Adipocyte (in vitro differentiated cells): Measurements from ENCODE around the gene FHOD3.
A peak's percentile ranks its signal among the peaks of the same experiment; 100 is the strongest.

Experiments used
- DNase-seq: peaks from one replicate; pipeline ENCODE4 v3.0.0-alpha.2; 2015; ENCODE audit warnings: low read depth
- H3K27me3 ChIP-seq: replicated peaks from 2 replicates; pipeline ENCODE4 v1.7.0; 2013; ENCODE audit warnings: mild to moderate bottlenecking, low read length, moderate library complexity; ENCODE audit not compliant: control insufficient read depth, insufficient read depth
- H3K36me3 ChIP-seq: 2 replicates; pipeline ENCODE4 v1.7.0; 2013; ENCODE audit warnings: low read length, mild to moderate bottlenecking, moderate library complexity; ENCODE audit not compliant: control insufficient read depth, insufficient read depth, severe bottlenecking
- H3K4me1 ChIP-seq: 2 replicates; pipeline ENCODE4 v1.7.0; 2013; ENCODE audit warnings: mild to moderate bottlenecking, low read length, moderate library complexity; ENCODE audit not compliant: control insufficient read depth, insufficient read depth
- H3K4me3 ChIP-seq: 2 replicates; pipeline ENCODE4 v1.7.0; 2013; ENCODE audit warnings: mild to moderate bottlenecking, low read length, moderate library complexity
- H3K9ac ChIP-seq: 2 replicates; pipeline ENCODE4 v1.7.0; 2013; ENCODE audit warnings: mild to moderate bottlenecking, low read length, moderate library complexity
- H3K9me3 ChIP-seq: 2 replicates; pipeline ENCODE4 v1.7.0; 2013; ENCODE audit warnings: mild to moderate bottlenecking, low read length, moderate library complexity; ENCODE audit not compliant: control insufficient read depth

Gene FHOD3

DNA sequence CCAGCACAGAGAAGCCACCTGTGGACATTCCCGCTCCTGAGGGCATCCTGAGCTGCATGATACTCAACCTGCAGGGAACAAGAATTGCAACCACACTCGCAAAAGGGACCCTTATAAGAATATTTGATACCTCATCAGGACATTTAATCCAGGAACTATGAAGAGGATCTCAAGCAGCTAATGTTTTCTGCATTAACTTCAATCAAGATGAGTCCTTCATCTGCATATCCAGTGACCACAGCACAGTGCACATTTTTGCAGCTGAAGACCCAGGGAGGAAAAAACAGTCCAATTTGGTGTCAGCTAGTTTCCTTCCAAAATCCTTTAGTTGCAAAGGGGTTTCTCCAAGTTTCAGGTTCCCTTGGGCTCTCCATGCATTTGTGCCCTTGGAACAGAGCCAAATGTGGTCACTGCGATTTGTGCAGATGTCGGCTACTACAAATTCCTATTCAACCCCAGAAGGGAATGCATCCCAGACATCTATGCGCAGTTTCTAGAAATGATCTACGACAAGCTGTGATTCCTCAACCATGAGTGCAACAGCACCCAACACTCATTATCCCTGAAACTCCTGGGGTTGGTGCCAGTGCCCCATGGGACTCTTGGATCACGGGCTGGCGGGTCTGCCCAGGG is 23.3 kb upstream of the FHOD3 start:
- no peaks in the 10 kb centered on the region for H3K9me3 ChIP-seq
- peaks cover 9% of the 10 kb centered on the region for H3K36me3 ChIP-seq
- no peak for DNase-seq
- H3K9ac ChIP-seq: no peak overlapping the region
- H3K4me3 ChIP-seq: no peak overlapping the region
- H3K27me3 ChIP-seq: no peaks in the 10 kb centered on the region
- H3K4me1 ChIP-seq: no peaks in the 10 kb centered on the region

DNA sequence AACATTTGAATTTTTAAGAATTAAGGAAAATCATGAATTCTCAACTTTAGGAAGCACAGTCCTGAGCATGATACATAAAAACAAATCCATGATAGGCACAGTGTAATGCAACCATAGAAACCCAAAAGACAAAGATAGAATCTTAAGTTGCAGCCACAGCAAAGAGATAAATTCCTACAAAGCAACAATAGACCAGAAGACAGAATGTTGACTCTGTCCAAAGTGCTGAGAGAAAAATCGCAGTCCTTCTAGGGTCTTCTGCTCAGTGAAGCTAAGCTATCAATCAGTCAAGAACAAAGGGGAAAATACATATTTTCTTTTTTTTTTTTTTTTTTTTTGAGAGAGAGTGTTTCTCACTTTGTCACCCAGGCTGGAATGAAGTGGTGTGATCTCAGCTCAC is 22.0 kb upstream of the FHOD3 start:
- no peak overlapping the region for H3K9ac ChIP-seq
- no peak overlapping the region for H3K4me3 ChIP-seq
- no peaks in the 10 kb centered on the region for H3K36me3 ChIP-seq
- no peak for DNase-seq
- H3K27me3 ChIP-seq: no peaks in the 10 kb centered on the region
- no peaks in the 10 kb centered on the region for H3K9me3 ChIP-seq
- H3K4me1 ChIP-seq: no peaks in the 10 kb centered on the region

GRCh38 chr18:36279001-36279400 is 18.5 kb upstream of the FHOD3 start:
- Histone ChIP-seq H3K27me3 (no peaks in the 10 kb centered on the region), H3K9me3 (no peaks in the 10 kb centered on the region), H3K9ac (no peak overlapping the region), H3K4me3 (no peak overlapping the region), H3K4me1 (no peaks in the 10 kb centered on the region), H3K36me3 (no peaks in the 10 kb centered on the region)
- DNase-seq: no peak

- no peaks in the 10 kb centered on the region for H3K27me3 ChIP-seq
- no peak for DNase-seq
Observed at GRCh38 chr18:36281936-36282335, 15.6 kb upstream of the FHOD3 start.

GRCh38 chr18:36283448-36283847 is 14.1 kb upstream of the FHOD3 start:
- Histone ChIP-seq H3K36me3 (no peaks in the 10 kb centered on the region), H3K4me3 (no peak overlapping the region), H3K27me3 (no peaks in the 10 kb centered on the region), H3K9ac (no peak overlapping the region), H3K4me1 (no peaks in the 10 kb centered on the region), H3K9me3 (peaks cover 2% of the 10 kb centered on the region)
- no peak for DNase-seq

More at GRCh38 chr18:36281936-36282335, 15.6 kb upstream of the FHOD3 start:
- Histone ChIP-seq H3K36me3 (no peaks in the 10 kb centered on the region), H3K4me1 (no peaks in the 10 kb centered on the region), H3K9ac (no peak overlapping the region), H3K9me3 (no peaks in the 10 kb centered on the region), H3K4me3 (no peak overlapping the region)

GRCh38 chr18:36284268-36284667 is 13.2 kb upstream of the FHOD3 start:
- no peak for DNase-seq
- H3K9me3 ChIP-seq: peaks cover 10% of the 10 kb centered on the region
- H3K9ac ChIP-seq: peak overlapping the region; percentile 20
- H3K4me1 ChIP-seq: no peaks in the 10 kb centered on the region
- no peaks in the 10 kb centered on the region for H3K36me3 ChIP-seq
- no peak overlapping the region for H3K4me3 ChIP-seq
- no peaks in the 10 kb centered on the region for H3K27me3 ChIP-seq

- H3K27me3 ChIP-seq: no peaks in the 10 kb centered on the region
- H3K4me3 ChIP-seq: no peak overlapping the region
- peaks cover 14% of the 10 kb centered on the region for H3K9me3 ChIP-seq
- DNase-seq: peak; percentile 86
- no peaks in the 10 kb centered on the region for H3K36me3 ChIP-seq
- H3K4me1 ChIP-seq: no peaks in the 10 kb centered on the region
- H3K9ac ChIP-seq: peak overlapping the region; percentile 20
Observed at GRCh38 chr18:36284671-36285295, 12.7 kb upstream of the FHOD3 start.

DNA sequence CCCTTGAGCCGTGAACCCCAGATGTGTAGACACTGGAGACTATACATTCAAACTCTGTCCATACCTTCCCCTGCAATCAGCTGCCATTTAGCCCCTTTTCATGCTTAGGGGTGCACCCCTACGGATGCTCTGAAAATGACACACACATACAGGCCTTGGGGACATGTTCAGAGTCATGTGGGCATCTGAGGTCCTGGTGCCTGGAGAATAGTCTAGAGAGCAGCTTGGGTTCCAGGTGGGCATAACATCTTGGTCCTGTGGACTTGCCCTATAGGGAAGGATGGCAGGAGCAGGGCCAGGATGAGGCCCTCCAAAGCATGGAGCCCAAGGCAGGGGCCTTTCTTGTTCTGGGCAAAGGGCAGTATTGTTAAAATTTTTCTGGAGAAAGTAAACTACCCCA is 9.9 kb upstream of the FHOD3 start:
- H3K9me3 ChIP-seq: peaks cover 14% of the 10 kb centered on the region
- DNase-seq: no peak
- H3K27me3 ChIP-seq: no peaks in the 10 kb centered on the region

GRCh38 chr18:36288689-36289088 is 8.8 kb upstream of the FHOD3 start:
- H3K9me3 ChIP-seq: peaks cover 14% of the 10 kb centered on the region
- no peak overlapping the region for H3K9ac ChIP-seq
- no peak overlapping the region for H3K4me3 ChIP-seq
- no peaks in the 10 kb centered on the region for H3K27me3 ChIP-seq
- no peaks in the 10 kb centered on the region for H3K4me1 ChIP-seq
- no peaks in the 10 kb centered on the region for H3K36me3 ChIP-seq
- no peak for DNase-seq

More for the DNA sequence above, 9.9 kb upstream of the FHOD3 start:
- H3K9ac ChIP-seq: no peak overlapping the region
- no peak overlapping the region for H3K4me3 ChIP-seq
- no peaks in the 10 kb centered on the region for H3K36me3 ChIP-seq
- no peaks in the 10 kb centered on the region for H3K4me1 ChIP-seq

DNA sequence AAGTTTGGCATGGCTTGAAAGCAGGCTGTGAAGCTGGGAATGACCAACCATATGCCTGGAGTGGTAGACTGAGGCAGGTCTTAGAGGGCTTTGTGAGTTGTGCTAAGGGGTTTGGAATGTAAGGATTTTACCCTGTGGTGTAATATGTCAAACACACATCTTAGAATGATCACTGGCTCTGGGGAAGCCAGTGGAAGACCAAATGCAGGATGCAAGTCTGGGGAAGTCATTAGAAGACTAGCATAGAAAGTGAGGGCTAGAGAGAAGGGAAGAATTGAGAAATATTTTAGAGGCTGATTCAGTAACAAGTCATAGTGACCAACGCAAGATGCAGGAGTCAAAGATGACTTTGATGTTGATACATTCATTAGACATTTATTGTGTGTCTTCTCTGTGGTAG is 3.5 kb upstream of the FHOD3 start:
- no peaks in the 10 kb centered on the region for H3K36me3 ChIP-seq
- DNase-seq: no peak
- no peaks in the 10 kb centered on the region for H3K4me1 ChIP-seq
- no peak overlapping the region for H3K9ac ChIP-seq
- no peaks in the 10 kb centered on the region for H3K27me3 ChIP-seq
- H3K4me3 ChIP-seq: no peak overlapping the region
- peaks cover 6% of the 10 kb centered on the region for H3K9me3 ChIP-seq

DNA sequence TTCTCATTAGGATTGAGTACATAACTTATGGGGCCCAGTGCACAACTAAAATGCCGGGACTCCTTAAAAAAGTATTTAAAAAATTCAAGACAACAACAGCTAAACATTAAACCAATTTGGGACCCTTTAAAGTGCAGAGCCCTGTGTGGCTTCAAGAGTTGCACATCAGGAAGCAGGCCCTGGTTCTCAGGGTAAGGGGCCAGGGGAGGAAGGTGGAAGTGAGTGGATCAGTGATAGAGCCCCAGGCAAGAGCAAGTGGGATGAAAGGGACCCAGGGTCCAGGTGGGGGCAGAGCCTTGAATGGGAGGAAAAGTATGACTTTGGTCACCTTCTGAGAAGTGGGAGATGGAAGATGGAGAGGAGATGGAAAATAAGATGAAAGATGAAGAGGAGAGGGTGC is 2.3 kb upstream of the FHOD3 start:
- no peak overlapping the region for H3K4me3 ChIP-seq
- H3K27me3 ChIP-seq: no peaks in the 10 kb centered on the region
- DNase-seq: no peak
- no peaks in the 10 kb centered on the region for H3K4me1 ChIP-seq
- H3K9ac ChIP-seq: no peak overlapping the region
- H3K36me3 ChIP-seq: no peaks in the 10 kb centered on the region
- H3K9me3 ChIP-seq: no peaks in the 10 kb centered on the region

DNA sequence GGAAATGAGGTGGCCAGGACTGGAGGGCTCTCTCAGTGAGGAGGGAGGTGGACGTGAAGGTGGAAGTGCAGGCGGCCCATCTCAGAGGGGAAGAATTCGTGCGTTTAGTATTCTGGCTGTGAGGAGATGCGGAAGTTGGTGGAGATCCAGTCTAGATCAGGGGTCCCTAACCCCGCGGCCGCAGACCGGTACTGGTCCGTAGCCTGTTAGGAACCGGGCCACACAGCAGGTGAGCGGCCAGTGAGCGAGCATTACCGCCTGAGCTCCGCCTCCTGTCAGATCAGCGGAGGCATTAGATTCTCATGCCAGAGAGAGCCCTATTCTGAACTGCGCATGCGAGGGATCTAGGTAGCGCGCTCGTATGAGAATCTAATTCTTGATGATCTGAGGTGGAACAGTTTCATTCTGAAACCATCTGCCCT is 1.6 kb upstream of the FHOD3 start:
- Histone ChIP-seq H3K4me3 (peak overlapping the region; percentile 2), H3K36me3 (no peaks in the 10 kb centered on the region), H3K27me3 (no peaks in the 10 kb centered on the region), H3K9me3 (no peaks in the 10 kb centered on the region), H3K9ac (no peak overlapping the region), H3K4me1 (no peaks in the 10 kb centered on the region)
- DNase-seq: no peak
